Breast epithelium (tissue), 3 donors: Measurements from ENCODE around the gene PRPF4.

Source experiments
- CTCF ChIP-seq, 3 donors: fragments of 450-650 bp; IDR thresholded peaks; one replicate each; pipeline ENCODE4 v1.5.1; 2016 to 2017; ENCODE audit warnings: antibody characterized with exemption in 3 of 3, mild to moderate bottlenecking in 3 of 3, moderate library complexity in 3 of 3
- POLR2A ChIP-seq: fragments of 450-650 bp; IDR thresholded peaks from one replicate; pipeline ENCODE4 v1.6.1; 2016; ENCODE audit warnings: antibody characterized with exemption, mild to moderate bottlenecking, moderate library complexity

- TF ChIP-seq CTCF (IDR thresholded peaks at IDR 0.05) (no peak), POLR2A (no peak)
Measured at GRCh38 chr9:113299800-113300292, 24.4 kb downstream of the PRPF4 start.
